ENCODE data around the gene RAI2. TPM values are rescaled to one million over a fixed set of nuclear protein-coding genes. Genes with fewer than 3 reads are reported as not detected.

The RAI2 gene
- polyA plus RNA-seq, 1 experiment = 0.04 TPM

DNA sequence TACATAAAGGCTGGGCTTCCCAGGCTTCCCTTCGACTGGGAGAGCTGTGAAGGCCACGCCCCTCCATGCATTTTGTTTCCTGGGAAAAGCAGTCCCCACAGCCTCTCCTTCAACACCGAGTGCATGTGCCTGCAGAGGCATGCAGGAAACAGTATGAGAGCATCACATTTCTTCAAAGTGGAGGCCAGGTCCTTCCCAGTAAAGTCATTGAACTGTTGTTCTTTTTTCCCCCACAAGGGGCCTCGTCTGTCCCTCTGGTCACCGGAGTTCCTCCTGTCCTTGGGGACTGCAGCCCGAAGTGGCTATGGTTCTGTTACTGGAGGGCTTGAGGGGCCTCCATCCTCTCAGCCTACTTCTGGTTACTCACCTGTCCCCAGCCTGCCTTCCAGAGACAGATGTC is 56.0 kb downstream of the RAI2 start:
- ChIA-PET CTCF (interaction anchor here (0.8 kb wide), 1 partner anchor 16 kb away, joined by 3 read pairs; no protein-coding TSS in a partner anchor), POLR2A (no interaction called here)
- TF ChIP-seq, protein P1, sequence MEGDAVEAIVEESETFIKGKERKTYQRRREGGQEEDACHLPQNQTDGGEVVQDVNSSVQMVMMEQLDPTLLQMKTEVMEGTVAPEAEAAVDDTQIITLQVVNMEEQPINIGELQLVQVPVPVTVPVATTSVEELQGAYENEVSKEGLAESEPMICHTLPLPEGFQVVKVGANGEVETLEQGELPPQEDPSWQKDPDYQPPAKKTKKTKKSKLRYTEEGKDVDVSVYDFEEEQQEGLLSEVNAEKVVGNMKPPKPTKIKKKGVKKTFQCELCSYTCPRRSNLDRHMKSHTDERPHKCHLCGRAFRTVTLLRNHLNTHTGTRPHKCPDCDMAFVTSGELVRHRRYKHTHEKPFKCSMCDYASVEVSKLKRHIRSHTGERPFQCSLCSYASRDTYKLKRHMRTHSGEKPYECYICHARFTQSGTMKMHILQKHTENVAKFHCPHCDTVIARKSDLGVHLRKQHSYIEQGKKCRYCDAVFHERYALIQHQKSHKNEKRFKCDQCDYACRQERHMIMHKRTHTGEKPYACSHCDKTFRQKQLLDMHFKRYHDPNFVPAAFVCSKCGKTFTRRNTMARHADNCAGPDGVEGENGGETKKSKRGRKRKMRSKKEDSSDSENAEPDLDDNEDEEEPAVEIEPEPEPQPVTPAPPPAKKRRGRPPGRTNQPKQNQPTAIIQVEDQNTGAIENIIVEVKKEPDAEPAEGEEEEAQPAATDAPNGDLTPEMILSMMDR (IDR thresholded peaks at IDR 0.05; ENCODE audit: insufficient read depth, low read depth, low read length) = no peak
- Histone ChIP-seq H3K36me3 (ENCODE audit: control insufficient read depth, insufficient read depth, low read length) (no peaks in the 10 kb centered on the region), H3K4me3 (ENCODE audit: low read depth, low read length) (no peak overlapping the region), H3K27me3 (ENCODE audit: control insufficient read depth, insufficient read depth, low read length) (no peaks in the 10 kb centered on the region)
- DNase-seq (ENCODE audit: low read depth) = no peak

DNA sequence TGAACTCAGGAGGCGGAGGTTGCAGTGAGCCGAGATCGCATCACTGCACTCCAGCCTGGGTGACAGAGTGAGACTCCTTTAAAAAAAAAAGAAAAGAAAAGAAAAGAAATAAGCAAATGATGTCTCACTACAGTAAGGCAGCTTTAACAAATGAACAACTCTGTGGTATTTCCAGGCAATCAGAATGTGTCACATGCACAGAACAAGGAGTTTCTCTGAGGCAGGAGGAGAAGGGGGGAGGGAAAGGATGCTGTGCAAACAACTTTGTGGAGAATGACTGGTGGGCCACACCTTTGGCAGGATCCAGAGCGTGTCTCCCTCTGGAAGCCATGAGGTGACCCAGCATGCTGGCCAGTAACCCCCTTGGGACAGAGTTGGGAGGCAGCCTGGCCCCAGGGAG is 57.6 kb downstream of the RAI2 start:
- Histone ChIP-seq H3K4me3 (ENCODE audit: low read depth, low read length) (no peak overlapping the region), H3K36me3 (ENCODE audit: control insufficient read depth, insufficient read depth, low read length) (no peaks in the 10 kb centered on the region), H3K27me3 (ENCODE audit: control insufficient read depth, insufficient read depth, low read length) (no peaks in the 10 kb centered on the region)
- DNase-seq (ENCODE audit: low read depth) = no peak
- TF ChIP-seq, protein P1 (IDR thresholded peaks at IDR 0.05; ENCODE audit: insufficient read depth, low read depth, low read length) = no peak
- CTCF ChIA-PET = interaction anchor here (1.5 kb wide), 1 partner anchor 9 kb away, joined by 3 read pairs; no protein-coding TSS in a partner anchor
- POLR2A ChIA-PET = no interaction called here

DNA sequence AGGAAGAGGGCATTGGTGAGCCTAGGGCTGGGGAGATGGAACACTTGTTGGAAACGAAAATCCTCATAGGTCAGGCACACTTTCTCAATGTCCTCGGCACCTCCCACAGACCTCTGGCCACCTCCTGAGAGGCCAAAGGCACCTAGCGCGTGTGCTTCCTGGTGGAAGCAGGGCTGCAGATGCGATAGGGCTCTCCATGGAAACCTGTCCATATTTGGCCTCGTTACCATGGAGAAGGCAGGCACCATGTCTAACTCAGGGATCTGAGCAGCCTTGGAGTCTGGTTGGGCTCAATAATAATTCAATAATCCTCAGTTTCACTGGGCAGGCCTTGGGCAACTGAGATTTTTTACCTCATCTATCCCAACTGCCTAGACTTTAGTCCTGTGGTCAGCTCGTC is 58.3 kb downstream of the RAI2 start:
- TF ChIP-seq, protein P1 (IDR thresholded peaks at IDR 0.05; ENCODE audit: insufficient read depth, low read depth, low read length) = no peak
- DNase-seq (ENCODE audit: low read depth) = no peak
- Histone ChIP-seq H3K27me3 (ENCODE audit: control insufficient read depth, insufficient read depth, low read length) (no peaks in the 10 kb centered on the region), H3K4me3 (ENCODE audit: low read depth, low read length) (no peak overlapping the region), H3K36me3 (ENCODE audit: control insufficient read depth, insufficient read depth, low read length) (no peaks in the 10 kb centered on the region)
- ChIA-PET POLR2A (no interaction called here), CTCF (interaction anchor here (0.8 to 1.6 kb wide), 2 partner anchors 12 to 14 kb away, joined by 3 to 5 read pairs; no protein-coding TSS in a partner anchor)

DNA sequence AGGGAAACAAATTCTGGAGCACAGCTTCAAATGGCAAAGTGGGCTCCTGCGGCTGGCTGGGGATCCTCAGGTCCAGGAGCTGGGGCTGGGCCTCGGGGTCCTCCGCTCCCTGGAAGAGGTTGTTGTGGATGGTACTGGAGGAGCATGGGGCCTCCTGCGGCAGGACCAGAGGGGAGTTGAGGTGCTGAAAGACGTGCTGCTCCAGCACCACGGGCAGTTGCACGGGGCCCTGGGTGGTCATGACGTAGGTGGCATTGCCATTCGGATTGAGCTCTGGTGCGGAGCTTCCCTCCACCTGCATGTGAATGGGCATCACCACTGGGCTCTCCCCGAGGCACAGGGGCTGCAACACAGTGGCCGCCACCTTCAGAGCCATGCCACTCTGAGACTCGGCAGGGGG is 59.7 kb downstream of the RAI2 start:
- no peak for DNase-seq (ENCODE audit: low read depth)
- TF ChIP-seq, protein P1 (IDR thresholded peaks at IDR 0.05; ENCODE audit: insufficient read depth, low read depth, low read length) = no peak
- H3K27me3 ChIP-seq (ENCODE audit: control insufficient read depth, insufficient read depth, low read length) = no peaks in the 10 kb centered on the region
- ChIA-PET CTCF (interaction anchor here (1.6 kb wide), 1 partner anchor 13 kb away, joined by 5 read pairs; no protein-coding TSS in a partner anchor), POLR2A (no interaction called here)
- no peaks in the 10 kb centered on the region for H3K36me3 ChIP-seq (ENCODE audit: control insufficient read depth, insufficient read depth, low read length)
- no peak overlapping the region for H3K4me3 ChIP-seq (ENCODE audit: low read depth, low read length)

DNA sequence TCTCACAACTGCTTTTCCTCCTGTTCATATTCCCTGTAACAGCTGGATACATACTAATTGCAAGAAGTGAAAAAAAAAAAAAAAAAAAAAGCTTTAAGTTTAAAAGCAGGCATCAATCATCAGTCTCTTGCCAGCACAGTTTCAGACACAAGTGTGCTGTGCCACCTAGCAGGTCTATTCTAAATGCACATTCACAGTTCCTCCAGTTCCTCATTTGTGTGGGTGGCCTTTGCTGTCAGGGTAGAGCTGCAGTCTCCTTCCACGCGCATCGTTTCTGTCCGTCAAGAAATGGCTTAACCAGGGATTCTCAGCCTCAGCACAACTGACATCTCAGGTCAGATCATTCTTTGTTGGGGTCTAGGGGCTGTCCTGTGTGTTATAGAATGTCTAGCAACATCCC is 62.2 kb downstream of the RAI2 start:
- TF ChIP-seq, protein P1 (IDR thresholded peaks at IDR 0.05; ENCODE audit: insufficient read depth, low read depth, low read length) = no peak
- CTCF ChIA-PET = no interaction called here

More for the DNA sequence above, 62.2 kb downstream of the RAI2 start:
- DNase-seq (ENCODE audit: low read depth) = no peak
- Histone ChIP-seq H3K36me3 (ENCODE audit: control insufficient read depth, insufficient read depth, low read length) (no peaks in the 10 kb centered on the region), H3K27me3 (ENCODE audit: control insufficient read depth, insufficient read depth, low read length) (no peaks in the 10 kb centered on the region), H3K4me3 (ENCODE audit: low read depth, low read length) (no peak overlapping the region)
- POLR2A ChIA-PET = no interaction called here
